OCI-LY1 (cell line): ENCODE results near the gene OR4C11.

Experiments
- H2AFZ ChIP-seq: fragments of 200-600 bp; sonication (generic), shearing (Covaris generic); 2 replicates; pipeline ENCODE4 v1.6.0; 2014; ENCODE audit warnings: antibody characterized with exemption, mild to moderate bottlenecking, low read length
- H3F3A ChIP-seq: fragments of 200-600 bp; sonication (generic), shearing (Covaris generic); 2 replicates; pipeline ENCODE4 v1.6.0; 2014; ENCODE audit warnings: mild to moderate bottlenecking, antibody characterized with exemption, low read length, moderate library complexity; ENCODE audit not compliant: insufficient read depth
- H3K27ac ChIP-seq: fragments of 200-600 bp; sonication (generic); 2 replicates; pipeline ENCODE4 v1.5.1; 2014; ENCODE audit warnings: low read length, mixed run types, mild to moderate bottlenecking, low read depth; ENCODE audit not compliant: poor library complexity, severe bottlenecking
- H3K27me3 ChIP-seq: fragments of 200-600 bp; sonication (generic); 2 replicates; pipeline ENCODE4 v1.6.0; 2014; ENCODE audit warnings: antibody characterized with exemption, mild to moderate bottlenecking, low read length, moderate library complexity; ENCODE audit not compliant: insufficient read depth
- H3K36me3 ChIP-seq: fragments of 200-600 bp; sonication (generic); 2 replicates; pipeline ENCODE4 v1.6.1; 2014; ENCODE audit warnings: mild to moderate bottlenecking, antibody characterized with exemption, low read length, moderate library complexity, mixed read lengths; ENCODE audit not compliant: insufficient read depth
- H3K4me1 ChIP-seq: fragments of 200-600 bp; sonication (generic); 2 replicates; pipeline ENCODE4 v1.5.1; 2014; ENCODE audit warnings: mild to moderate bottlenecking, low read length, moderate library complexity; ENCODE audit not compliant: insufficient read depth, severe bottlenecking
- H3K4me2 ChIP-seq: fragments of 200-600 bp; sonication (generic), shearing (Covaris generic); 2 replicates; pipeline ENCODE4 v1.6.1; 2014; ENCODE audit warnings: low read length
- H3K4me3 ChIP-seq: fragments of 200-600 bp; sonication (generic); 2 replicates; pipeline ENCODE4 v1.5.1; 2014; ENCODE audit warnings: low read length, low read depth, mild to moderate bottlenecking, mixed read lengths; ENCODE audit not compliant: poor library complexity, severe bottlenecking
- H3K79me2 ChIP-seq: fragments of 200-600 bp; shearing (Covaris generic); 2 replicates; pipeline ENCODE4 v1.6.1; 2016; ENCODE audit warnings: mixed run types, low read length, mixed read lengths; ENCODE audit not compliant: insufficient read depth
- H3K9ac ChIP-seq: fragments of 200-600 bp; sonication (generic), shearing (Covaris generic); 2 replicates; pipeline ENCODE4 v1.6.1; 2014; ENCODE audit warnings: mild to moderate bottlenecking, low read length, mixed read lengths
- H3K9me2 ChIP-seq: fragments of 200-600 bp; sonication (generic), shearing (Covaris generic); 2 replicates; pipeline ENCODE4 v1.6.1; 2014; ENCODE audit warnings: low read depth, mild to moderate bottlenecking, low read length, mixed read lengths
- H3K9me3 ChIP-seq: fragments of 200-600 bp; shearing (Covaris generic); 2 replicates; pipeline ENCODE4 v1.6.1; 2014; ENCODE audit warnings: low read length, mixed read lengths
- H4K20me1 ChIP-seq: fragments of 200-600 bp; sonication (generic), shearing (Covaris generic); 2 replicates; pipeline ENCODE4 v1.6.0; 2016; ENCODE audit warnings: mild to moderate bottlenecking, low read length; ENCODE audit not compliant: insufficient read depth
- EZH2 ChIP-seq: fragments of 200-600 bp; sonication (generic), shearing (Covaris generic); IDR thresholded peaks from 2 replicates; pipeline ENCODE4 v1.8.0; 2017; ENCODE audit warnings: borderline replicate concordance, mixed run types, mild to moderate bottlenecking, antibody characterized with exemption, low read length, moderate library complexity, mixed read lengths
- TF ChIP-seq, protein P1 (sequence below): fragments of 200-600 bp; sonication (generic), shearing (Covaris generic); IDR thresholded peaks from 2 replicates; pipeline ENCODE4 v1.5.1; 2017; ENCODE audit warnings: mild to moderate bottlenecking, antibody characterized with exemption, low read length, moderate library complexity, mixed read lengths

The OR4C11 gene

DNA sequence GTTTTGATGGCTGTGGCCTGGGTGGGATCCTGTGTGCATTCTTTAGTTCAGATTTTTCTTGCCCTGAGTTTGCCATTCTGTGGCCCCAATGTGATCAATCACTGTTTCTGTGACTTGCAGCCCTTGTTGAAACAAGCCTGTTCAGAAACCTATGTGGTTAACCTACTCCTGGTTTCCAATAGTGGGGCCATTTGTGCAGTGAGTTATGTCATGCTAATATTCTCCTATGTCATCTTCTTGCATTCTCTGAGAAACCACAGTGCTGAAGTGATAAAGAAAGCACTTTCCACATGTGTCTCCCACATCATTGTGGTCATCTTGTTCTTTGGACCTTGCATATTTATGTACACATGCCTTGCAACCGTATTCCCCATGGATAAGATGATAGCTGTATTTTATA is 34.9 kb downstream of the OR4C11 start:
- Histone ChIP-seq H2AFZ (no peak overlapping the region), H3K4me2 (no peak overlapping the region), H3K9me2 (no peaks in the 10 kb centered on the region), H3F3A (no peaks in the 10 kb centered on the region), H3K27me3 (no peaks in the 10 kb centered on the region), H4K20me1 (no peaks in the 10 kb centered on the region), H3K9ac (no peak overlapping the region), H3K4me3 (no peak overlapping the region), H3K36me3 (no peaks in the 10 kb centered on the region), H3K27ac (no peak overlapping the region), H3K4me1 (no peaks in the 10 kb centered on the region), H3K9me3 (peaks cover 4% of the 10 kb centered on the region; the same call in 1 of the 2 replicates), H3K79me2 (no peaks in the 10 kb centered on the region)
- TF ChIP-seq EZH2: no peak
- TF ChIP-seq, protein P1, sequence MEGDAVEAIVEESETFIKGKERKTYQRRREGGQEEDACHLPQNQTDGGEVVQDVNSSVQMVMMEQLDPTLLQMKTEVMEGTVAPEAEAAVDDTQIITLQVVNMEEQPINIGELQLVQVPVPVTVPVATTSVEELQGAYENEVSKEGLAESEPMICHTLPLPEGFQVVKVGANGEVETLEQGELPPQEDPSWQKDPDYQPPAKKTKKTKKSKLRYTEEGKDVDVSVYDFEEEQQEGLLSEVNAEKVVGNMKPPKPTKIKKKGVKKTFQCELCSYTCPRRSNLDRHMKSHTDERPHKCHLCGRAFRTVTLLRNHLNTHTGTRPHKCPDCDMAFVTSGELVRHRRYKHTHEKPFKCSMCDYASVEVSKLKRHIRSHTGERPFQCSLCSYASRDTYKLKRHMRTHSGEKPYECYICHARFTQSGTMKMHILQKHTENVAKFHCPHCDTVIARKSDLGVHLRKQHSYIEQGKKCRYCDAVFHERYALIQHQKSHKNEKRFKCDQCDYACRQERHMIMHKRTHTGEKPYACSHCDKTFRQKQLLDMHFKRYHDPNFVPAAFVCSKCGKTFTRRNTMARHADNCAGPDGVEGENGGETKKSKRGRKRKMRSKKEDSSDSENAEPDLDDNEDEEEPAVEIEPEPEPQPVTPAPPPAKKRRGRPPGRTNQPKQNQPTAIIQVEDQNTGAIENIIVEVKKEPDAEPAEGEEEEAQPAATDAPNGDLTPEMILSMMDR: no peak

DNA sequence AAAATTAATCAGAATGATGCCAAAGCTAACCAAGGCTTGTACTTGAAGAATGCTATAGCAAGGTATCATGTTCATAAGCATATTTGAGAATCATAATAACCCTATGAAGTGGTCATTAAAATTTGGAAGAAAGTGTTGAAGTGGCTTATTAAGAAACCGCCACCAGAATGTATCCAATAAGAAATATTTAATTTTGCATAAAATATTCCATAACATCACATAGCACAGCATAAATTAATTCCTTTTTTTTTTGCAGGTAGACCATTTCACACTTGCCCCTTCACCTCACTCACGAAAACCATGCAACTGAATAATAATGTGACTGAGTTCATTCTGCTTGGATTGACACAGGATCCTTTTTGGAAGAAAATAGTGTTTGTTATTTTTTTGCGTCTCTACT is 35.6 kb downstream of the OR4C11 start, which contains the start of gene OR4C16:
TSS of gene OR4C16 (plus strand) at position 301 of the 400 bp plus-strand sequence. CDS start at position 301, 0 bp downstream.
- H3K9me2 ChIP-seq: no peaks in the 10 kb centered on the region
- peaks cover 4% of the 10 kb centered on the region; the same call in 1 of the 2 replicates for H3K9me3 ChIP-seq
- no peaks in the 10 kb centered on the region for H4K20me1 ChIP-seq
- no peak for TF ChIP-seq EZH2
- TF ChIP-seq, protein P1: no peak
- no peaks in the 10 kb centered on the region for H3K4me1 ChIP-seq
- no peak within 1 kb of the TSS for H3K4me2 ChIP-seq
- no peaks in the 10 kb centered on the region for H3F3A ChIP-seq
- H3K27me3 ChIP-seq: no peaks in the 10 kb centered on the region
- H3K9ac ChIP-seq: no peak within 1 kb of the TSS
- no peaks in the 10 kb centered on the region for H3K36me3 ChIP-seq
- H2AFZ ChIP-seq: no peak within 1 kb of the TSS
- no peaks in the 10 kb centered on the region for H3K79me2 ChIP-seq
- H3K4me3 ChIP-seq: no peak within 1 kb of the TSS
- H3K27ac ChIP-seq: no peak within 1 kb of the TSS

DNA sequence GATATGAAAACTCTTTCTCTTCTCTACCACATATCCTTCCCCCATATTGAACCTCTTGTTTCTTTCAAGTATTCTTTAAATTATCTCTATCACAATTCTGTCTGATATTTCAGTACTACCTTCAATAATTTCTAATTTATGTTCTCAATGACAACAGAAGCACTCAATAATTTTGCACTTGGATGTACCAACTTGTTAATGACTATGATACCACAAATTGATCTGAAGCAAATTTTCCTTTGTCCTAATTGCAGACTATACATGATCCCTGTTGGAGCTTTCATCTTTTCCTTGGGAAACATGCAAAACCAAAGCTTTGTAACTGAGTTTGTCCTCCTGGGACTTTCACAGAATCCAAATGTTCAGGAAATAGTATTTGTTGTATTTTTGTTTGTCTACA is 53.3 kb downstream of the OR4C11 start, which contains the start of gene OR4C15:
TSS of gene OR4C15 (plus strand) at position 301 of the 400 bp plus-strand sequence. CDS start at position 301, 0 bp downstream.
- Histone ChIP-seq H2AFZ (no peak within 1 kb of the TSS), H3K9me3 (no peaks in the 10 kb centered on the region), H3K4me1 (no peaks in the 10 kb centered on the region), H3K4me2 (no peak within 1 kb of the TSS), H3K36me3 (no peaks in the 10 kb centered on the region), H3K9ac (no peak within 1 kb of the TSS), H3K27me3 (no peaks in the 10 kb centered on the region), H3K79me2 (no peaks in the 10 kb centered on the region), H3F3A (no peaks in the 10 kb centered on the region), H4K20me1 (no peaks in the 10 kb centered on the region), H3K9me2 (no peaks in the 10 kb centered on the region), H3K4me3 (no peak within 1 kb of the TSS), H3K27ac (no peak within 1 kb of the TSS)
- TF ChIP-seq EZH2: no peak
- TF ChIP-seq, protein P1: no peak
